HG03571 (cell line): Measurements from ENCODE around the gene FGFBP3.

Source experiments
- ATAC-seq: cut with Tn5 transposase; IDR thresholded peaks from one replicate; pipeline ENCODE4 v1.9.1; 2021; ENCODE audit not compliant: unreplicated experiment

FGFBP3 gene

GRCh38 chr10:91856637-91857036 lies 52.6 kb downstream of the FGFBP3 start:
- no peak for ATAC-seq
